NT2/D1 (cell line): ENCODE data around the gene LGALS3.

Experiments used
- SUZ12 ChIP-seq: IDR thresholded peaks from 2 replicates; pipeline ENCODE4 v1.6.1; 2011; ENCODE audit not compliant: insufficient read length, insufficient read depth; ENCODE audit errors: extremely low read depth
- YY1 ChIP-seq: IDR thresholded peaks from 2 replicates; pipeline ENCODE4 v1.6.1; 2011; ENCODE audit not compliant: insufficient read length, insufficient read depth
- ZNF274 ChIP-seq: IDR thresholded peaks from 2 replicates; pipeline ENCODE4 v1.6.1; 2011; ENCODE audit warnings: mild to moderate bottlenecking, low read depth, low read length

DNA sequence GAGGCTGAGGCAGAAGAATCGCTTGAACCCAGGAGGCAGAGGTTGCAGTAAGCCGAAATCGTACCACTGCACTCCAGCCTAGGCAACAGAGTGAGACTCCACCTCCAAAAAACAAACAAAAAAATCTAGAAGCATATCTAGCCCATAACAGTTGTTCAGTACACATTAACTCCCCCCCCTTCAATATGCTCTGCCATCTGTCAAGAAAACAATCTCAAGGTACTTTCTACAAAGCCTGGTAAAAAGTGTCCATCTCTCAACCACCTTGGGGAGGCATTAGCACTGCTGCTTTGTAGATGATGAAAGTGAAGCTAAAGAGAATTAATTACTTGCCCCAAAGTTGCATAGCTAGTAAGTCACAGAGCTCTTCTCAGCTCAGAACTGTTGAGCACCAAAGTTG lies 24.9 kb downstream of the LGALS3 start:
- TF ChIP-seq YY1 (no peak), ZNF274 (no peak), SUZ12 (no peak)
